NCI-H128 (cell line): ENCODE measurements around the gene TAS2R13.

ENCODE experiments used
- DNase-seq: peaks from one replicate; lab custom pipeline; 2025; ENCODE audit not compliant: unreplicated experiment; lab: John Stamatoyannopoulos, UW

TAS2R13 gene

GRCh38 chr12:10909462-10909861 lies at the start of gene TAS2R13:
Gene TAS2R13, minus strand, starts transcription at chr12:10909562. Its CDS starts 264 bp downstream, at chr12:10909298.
- no peak for DNase-seq

- no peak for DNase-seq
Observed at GRCh38 chr12:10957741-10958140, 48.4 kb upstream of the TAS2R13 start.

- DNase-seq: no peak
Observed at GRCh38 chr12:10956085-10956484, 46.7 kb upstream of the TAS2R13 start.

- DNase-seq: no peak
Observed at GRCh38 chr12:10952645-10953044, 43.3 kb upstream of the TAS2R13 start.

GRCh38 chr12:10943167-10943566 lies 33.8 kb upstream of the TAS2R13 start:
- no peak for DNase-seq

- DNase-seq: no peak
Observed at GRCh38 chr12:10941916-10942607, 32.7 kb upstream of the TAS2R13 start.

GRCh38 chr12:10941369-10941768 lies 32.0 kb upstream of the TAS2R13 start:
- no peak for DNase-seq

- no peak for DNase-seq
Observed at GRCh38 chr12:10940389-10940788, 31.0 kb upstream of the TAS2R13 start.

GRCh38 chr12:10939163-10939562 lies 29.8 kb upstream of the TAS2R13 start, which contains the start of gene TAS2R14:
Gene TAS2R14, minus strand, starts transcription at chr12:10939263. Its CDS starts 56 bp downstream, at chr12:10939207.
- no peak for DNase-seq

GRCh38 chr12:10936506-10936905 lies 27.1 kb upstream of the TAS2R13 start:
- no peak for DNase-seq

GRCh38 chr12:10928746-10929286 lies 19.5 kb upstream of the TAS2R13 start, which contains the start of gene PRH2:
Gene PRH2, plus strand, starts transcription at chr12:10929236. Its CDS starts 38 bp downstream, at chr12:10929274.
- DNase-seq: no peak

- DNase-seq: no peak
Observed at GRCh38 chr12:10926269-10926668, 16.9 kb upstream of the TAS2R13 start.

GRCh38 chr12:10919809-10920208 lies 10.4 kb upstream of the TAS2R13 start:
- no peak for DNase-seq

GRCh38 chr12:10910380-10910779 lies 1.0 kb upstream of the TAS2R13 start:
- no peak for DNase-seq

GRCh38 chr12:10904686-10905085 lies 4.7 kb downstream of the TAS2R13 start:
- no peak for DNase-seq

GRCh38 chr12:10901427-10901826 lies 7.9 kb downstream of the TAS2R13 start:
- DNase-seq: no peak

GRCh38 chr12:10900972-10901371 lies 8.4 kb downstream of the TAS2R13 start:
- no peak for DNase-seq

GRCh38 chr12:10900530-10900929 lies 8.8 kb downstream of the TAS2R13 start:
- DNase-seq: no peak

GRCh38 chr12:10896854-10897253 lies 12.5 kb downstream of the TAS2R13 start:
- DNase-seq: no peak

- DNase-seq: no peak
Observed at GRCh38 chr12:10891937-10892336, 17.4 kb downstream of the TAS2R13 start.

GRCh38 chr12:10889226-10889625 lies 20.1 kb downstream of the TAS2R13 start:
- no peak for DNase-seq

- DNase-seq: no peak
Observed at GRCh38 chr12:10884086-10884725, 25.2 kb downstream of the TAS2R13 start, which contains the start of gene PRH1. Gene PRH1, minus strand, starts transcription at chr12:10884255. Its CDS starts 38 bp downstream, at chr12:10884217.
